DOHH2 (cell line): ENCODE measurements around the gene RPS6KA2.

Experiments used
- CTCF ChIP-seq: fragments of 200-600 bp; sonication (generic); IDR thresholded peaks from one replicate; pipeline ENCODE4 v1.5.1; 2014; ENCODE audit warnings: antibody characterized with exemption, mild to moderate bottlenecking, low read depth, low read length; ENCODE audit not compliant: poor library complexity, severe bottlenecking
- EZH2phosphoT487 ChIP-seq: fragments of 200-600 bp; sonication (generic); IDR thresholded peaks from 2 replicates; pipeline ENCODE4 v1.6.1; 2017; ENCODE audit warnings: borderline replicate concordance, mild to moderate bottlenecking, antibody characterized with exemption, low read length, moderate library complexity, mixed read lengths

- TF ChIP-seq CTCF (no peak), EZH2phosphoT487 (no peak)
Observed at GRCh38 chr6:166387642-166388289, 239.3 kb downstream of the RPS6KA2 start.
